ENCODE measurements around the gene CHCHD6. TPM values are rescaled to one million over a fixed set of nuclear protein-coding genes. Genes with fewer than 3 reads are reported as not detected.
A peak's percentile ranks its signal among the peaks of the same experiment; 100 is the strongest.
"Not testable (repeated sequence)": the region's sequence is repeated elsewhere in the genome, so short reads cannot be mapped to it uniquely, and the experiment has no call there.

The CHCHD6 gene
- total RNA-seq, 4 donors from 2014 or later = 13.4 to 22.0 (median 16.1) TPM

- Histone ChIP-seq H3K4me1 (peaks cover 27% of the 10 kb centered on the region), H3K9me3 (no peaks in the 10 kb centered on the region), H3K27ac (no peak overlapping the region), H3K36me3 (no peaks in the 10 kb centered on the region), H3K27me3 (no peaks in the 10 kb centered on the region), H3K4me3 (no peak overlapping the region)
- 100% methylated on average over 1 of the region's 1 CpG for WGBS
- no peak for DNase-seq (ENCODE audit: low spot score in 2 of 2)
- TF ChIP-seq EP300 (IDR thresholded peaks at IDR 0.05) = no peak
- TF ChIP-seq POLR2AphosphoS5 (IDR thresholded peaks at IDR 0.05) = no peak
- no peak for TF ChIP-seq POLR2A (IDR thresholded peaks at IDR 0.05)
- TF ChIP-seq, protein P1, sequence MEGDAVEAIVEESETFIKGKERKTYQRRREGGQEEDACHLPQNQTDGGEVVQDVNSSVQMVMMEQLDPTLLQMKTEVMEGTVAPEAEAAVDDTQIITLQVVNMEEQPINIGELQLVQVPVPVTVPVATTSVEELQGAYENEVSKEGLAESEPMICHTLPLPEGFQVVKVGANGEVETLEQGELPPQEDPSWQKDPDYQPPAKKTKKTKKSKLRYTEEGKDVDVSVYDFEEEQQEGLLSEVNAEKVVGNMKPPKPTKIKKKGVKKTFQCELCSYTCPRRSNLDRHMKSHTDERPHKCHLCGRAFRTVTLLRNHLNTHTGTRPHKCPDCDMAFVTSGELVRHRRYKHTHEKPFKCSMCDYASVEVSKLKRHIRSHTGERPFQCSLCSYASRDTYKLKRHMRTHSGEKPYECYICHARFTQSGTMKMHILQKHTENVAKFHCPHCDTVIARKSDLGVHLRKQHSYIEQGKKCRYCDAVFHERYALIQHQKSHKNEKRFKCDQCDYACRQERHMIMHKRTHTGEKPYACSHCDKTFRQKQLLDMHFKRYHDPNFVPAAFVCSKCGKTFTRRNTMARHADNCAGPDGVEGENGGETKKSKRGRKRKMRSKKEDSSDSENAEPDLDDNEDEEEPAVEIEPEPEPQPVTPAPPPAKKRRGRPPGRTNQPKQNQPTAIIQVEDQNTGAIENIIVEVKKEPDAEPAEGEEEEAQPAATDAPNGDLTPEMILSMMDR (IDR thresholded peaks at IDR 0.05) = no peak
These were observed 76.6 kb downstream of the CHCHD6 start for GRCh38 chr3:126780666-126781065.

DNA sequence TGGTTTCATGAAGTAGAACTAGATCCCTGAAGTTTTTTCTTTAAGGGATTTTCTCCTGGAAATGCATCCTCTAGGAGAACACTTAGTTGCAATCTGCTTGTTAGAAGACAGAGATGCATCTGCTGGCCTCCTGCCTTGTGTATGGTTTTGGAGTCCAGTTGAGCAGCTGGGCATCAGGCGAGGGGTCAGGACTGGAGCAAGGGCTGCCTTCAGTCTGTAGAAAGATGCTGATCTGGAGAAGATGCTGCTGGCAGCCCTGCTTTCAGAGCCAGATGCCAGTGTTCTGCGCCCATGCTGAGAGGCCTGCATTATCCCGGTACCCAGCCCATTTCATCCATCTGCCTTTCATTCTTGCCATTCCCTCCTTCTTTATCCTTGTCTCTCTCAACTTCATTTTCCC is 77.4 kb downstream of the CHCHD6 start:
- 65% methylated on average over 3 of the region's 3 CpGs for WGBS
- H3K9me3 ChIP-seq = no peaks in the 10 kb centered on the region
- no peaks in the 10 kb centered on the region for H3K36me3 ChIP-seq
- H3K4me3 ChIP-seq = no peak overlapping the region
- H3K4me1 ChIP-seq = peaks cover 27% of the 10 kb centered on the region
- no peak for DNase-seq (ENCODE audit: low spot score in 2 of 2)
- H3K27ac ChIP-seq = peak overlapping the region; percentile 87
- no peak for TF ChIP-seq POLR2A (IDR thresholded peaks at IDR 0.05)
- TF ChIP-seq EP300 (IDR thresholded peaks at IDR 0.05) = no peak
- TF ChIP-seq POLR2AphosphoS5 (IDR thresholded peaks at IDR 0.05) = no peak
- TF ChIP-seq, protein P1 (IDR thresholded peaks at IDR 0.05) = no peak
- H3K27me3 ChIP-seq = no peaks in the 10 kb centered on the region

DNA sequence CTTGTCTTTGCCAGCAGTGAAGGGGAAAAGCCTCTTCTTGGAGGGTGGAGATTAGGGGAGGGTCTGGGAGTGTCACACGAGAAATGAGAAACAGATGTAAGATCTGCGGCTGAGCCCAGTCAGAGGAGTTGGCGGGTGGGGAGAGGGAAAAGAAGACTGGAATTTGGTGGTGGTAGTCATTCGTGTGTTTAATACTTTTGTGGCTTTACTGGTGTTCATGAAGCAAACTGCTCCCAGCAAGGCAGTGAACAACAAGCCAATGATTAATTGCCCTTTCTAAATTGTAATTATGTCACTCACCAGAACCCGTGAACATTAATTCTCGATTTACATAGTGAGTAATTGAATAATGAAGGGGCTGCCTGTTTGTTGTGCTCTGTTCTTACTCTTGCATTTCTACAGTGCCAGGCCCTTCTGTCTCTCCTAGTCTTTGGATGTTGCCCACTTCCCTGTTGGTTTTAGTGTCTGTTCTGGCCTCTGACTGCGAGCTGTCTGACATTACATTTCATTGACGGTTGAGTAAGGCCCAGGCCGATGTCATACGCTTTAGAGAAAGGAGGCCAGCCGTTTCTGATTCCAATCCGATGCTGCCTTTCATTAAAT is 78.0 kb downstream of the CHCHD6 start:
- TF ChIP-seq, protein P1 (IDR thresholded peaks at IDR 0.05) = no peak
- TF ChIP-seq POLR2AphosphoS5 (IDR thresholded peaks at IDR 0.05) = no peak
- no peak for TF ChIP-seq POLR2A (IDR thresholded peaks at IDR 0.05)
- TF ChIP-seq EP300 (IDR thresholded peaks at IDR 0.05) = no peak
- Histone ChIP-seq H3K27ac (peak overlapping the region; percentile 87), H3K9me3 (no peaks in the 10 kb centered on the region), H3K4me3 (no peak overlapping the region), H3K36me3 (no peaks in the 10 kb centered on the region), H3K27me3 (no peaks in the 10 kb centered on the region), H3K4me1 (peaks cover 27% of the 10 kb centered on the region)
- DNase-seq (ENCODE audit: low spot score in 2 of 2) = no peak
- 28% methylated on average over 12 of the region's 12 CpGs for WGBS

GRCh38 chr3:126782536-126782935 is 78.5 kb downstream of the CHCHD6 start:
- Histone ChIP-seq H3K4me3 (no peak overlapping the region), H3K27ac (peak overlapping the region; percentile 87), H3K36me3 (no peaks in the 10 kb centered on the region), H3K27me3 (no peaks in the 10 kb centered on the region), H3K4me1 (peaks cover 27% of the 10 kb centered on the region), H3K9me3 (no peaks in the 10 kb centered on the region)
- WGBS = 40% methylated on average over 3 of the region's 3 CpGs
- TF ChIP-seq, protein P1 (IDR thresholded peaks at IDR 0.05) = no peak
- no peak for TF ChIP-seq EP300 (IDR thresholded peaks at IDR 0.05)
- TF ChIP-seq POLR2A (IDR thresholded peaks at IDR 0.05) = peak in 1 of 2 donors; percentile 14
- peak in 2 of 3 donors; percentile 26 to 29 for TF ChIP-seq POLR2AphosphoS5 (IDR thresholded peaks at IDR 0.05)
- no peak for DNase-seq (ENCODE audit: low spot score in 2 of 2)

DNA sequence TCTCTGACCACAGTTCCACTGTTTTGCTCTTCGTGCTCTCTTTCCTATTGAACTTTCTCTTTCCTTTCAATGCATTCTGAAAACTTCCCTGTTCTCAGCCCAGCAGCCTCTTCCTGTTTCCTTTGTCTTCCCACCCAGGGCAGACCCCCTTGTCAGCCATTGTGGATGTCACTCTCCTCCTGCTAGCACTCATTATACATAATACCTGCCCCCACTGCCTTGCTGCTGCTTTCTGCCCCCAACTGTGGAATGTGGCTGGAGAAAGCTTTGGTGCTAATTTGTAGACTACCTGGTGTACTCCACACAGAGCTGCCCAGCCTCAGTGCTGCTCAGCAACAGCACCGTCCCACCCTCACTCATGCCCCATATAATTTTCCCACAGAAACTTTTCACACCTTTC is 80.2 kb downstream of the CHCHD6 start:
- Histone ChIP-seq H3K27me3 (no peaks in the 10 kb centered on the region), H3K9me3 (no peaks in the 10 kb centered on the region), H3K4me3 (no peak overlapping the region), H3K36me3 (no peaks in the 10 kb centered on the region), H3K27ac (no peak overlapping the region), H3K4me1 (peaks cover 27% of the 10 kb centered on the region)
- DNase-seq (ENCODE audit: low spot score in 2 of 2) = no peak
- WGBS = 82% methylated on average over 2 of the region's 2 CpGs
- TF ChIP-seq POLR2A (IDR thresholded peaks at IDR 0.05) (no peak), POLR2AphosphoS5 (IDR thresholded peaks at IDR 0.05) (no peak), EP300 (IDR thresholded peaks at IDR 0.05) (no peak)
- TF ChIP-seq, protein P1 (IDR thresholded peaks at IDR 0.05) = no peak

DNA sequence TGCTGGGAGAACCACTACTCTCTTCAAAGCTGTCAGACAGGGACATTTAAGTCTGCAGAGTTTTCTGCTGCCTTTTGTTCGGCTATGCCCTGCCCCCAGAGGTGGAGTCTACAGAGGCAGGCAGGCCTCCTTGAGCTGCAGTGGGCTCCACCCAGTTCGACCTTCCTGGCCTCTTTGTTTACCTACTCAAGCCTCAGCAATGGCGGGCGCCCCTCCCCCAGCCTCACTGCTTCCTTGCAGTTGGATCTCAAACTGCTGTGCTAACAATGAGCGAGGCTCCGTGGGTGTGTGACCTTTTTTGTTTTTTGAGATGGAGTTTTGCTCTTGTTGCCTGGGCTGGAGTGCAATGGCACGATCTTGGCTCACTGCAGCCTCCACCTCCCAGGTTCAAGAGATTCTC is 87.3 kb downstream of the CHCHD6 start:
- not testable (repeated sequence) for DNase-seq (ENCODE audit: low spot score in 2 of 2); H3K9me3 ChIP-seq; H3K36me3 ChIP-seq; H3K27me3 ChIP-seq; H3K27ac ChIP-seq; H3K4me3 ChIP-seq; H3K4me1 ChIP-seq
- 81% methylated on average over 7 of the region's 7 CpGs for WGBS
